Measurements from ENCODE around the gene PRIMA1.

GRCh38 chr14:93727917-93728650 lies 60.2 kb downstream of the PRIMA1 start:
- TF ChIP-seq CTCF (IDR thresholded peaks at IDR 0.05; ENCODE audit: low read depth, low read length, poor library complexity, severe bottlenecking) (no peak), EZH2phosphoT487 (IDR thresholded peaks at IDR 0.05; ENCODE audit: borderline replicate concordance, low read length) (no peak)
